Bronchial epithelial cell (primary cell): ENCODE data around the gene WIPF3. TPM values are rescaled to one million over a fixed set of nuclear protein-coding genes. Genes with fewer than 3 reads are reported as not detected.
A peak's percentile ranks its signal among the peaks of the same experiment; 100 is the strongest.

Experiments used
- DNase-seq: peaks from one replicate; pipeline ENCODE4 v3.0.0-alpha.2; 2010; ENCODE audit warnings: low read depth
- FAIRE-seq: peaks from 2 replicates; lab custom pipeline; 2011; peaks lifted over from hg19 to GRCh38; lab: Jason Lieb, UNC
- H3K27me3 ChIP-seq: 2 replicates; pipeline ENCODE4 v1.5.1; 2011; ENCODE audit warnings: low read length; ENCODE audit not compliant: control insufficient read depth, insufficient read depth
- H3K36me3 ChIP-seq: 2 replicates; pipeline ENCODE4 v1.5.1; 2011; ENCODE audit warnings: low read length; ENCODE audit not compliant: control insufficient read depth, insufficient read depth
- H3K4me3 ChIP-seq: 2 replicates; pipeline ENCODE4 v1.5.1; 2011; ENCODE audit warnings: mild to moderate bottlenecking, low read depth, low read length, control low read depth
- CTCF ChIP-seq: IDR thresholded peaks from 2 replicates; pipeline ENCODE4 v1.5.1; 2011; ENCODE audit warnings: mild to moderate bottlenecking, moderate library complexity, low read length, control low read depth, inconsistent platforms; ENCODE audit not compliant: insufficient read depth, severe bottlenecking
- total RNA-seq: library from RNA; depleted of rRNA; stranded (reverse); fragments of >200 nt; gene quantifications from 2 replicates; pipeline ENCODE4 v1.2.1, GENCODE V29; 2014

The WIPF3 gene
- total RNA-seq, 1 donor from 2014 or later = under 0.01 TPM

GRCh38 chr7:29835718-29836117 lies 29.4 kb downstream of the WIPF3 start:
- DNase-seq (no peak), FAIRE-seq (no peak)
- no peaks in the 10 kb centered on the region for H3K36me3 ChIP-seq
- TF ChIP-seq CTCF = no peak
- H3K4me3 ChIP-seq = no peak overlapping the region
- H3K27me3 ChIP-seq = peaks cover under 1% of the 10 kb centered on the region

- no peak for FAIRE-seq
- no peaks in the 10 kb centered on the region for H3K36me3 ChIP-seq
- peaks cover 8% of the 10 kb centered on the region for H3K27me3 ChIP-seq
- peak; percentile 10 for DNase-seq
- TF ChIP-seq CTCF = no peak
- no peak overlapping the region for H3K4me3 ChIP-seq
Observed at GRCh38 chr7:29839302-29839701, 33.0 kb downstream of the WIPF3 start.

- DNase-seq (no peak), FAIRE-seq (no peak)
- peaks cover 8% of the 10 kb centered on the region for H3K27me3 ChIP-seq
Observed at GRCh38 chr7:29839921-29840320, 33.6 kb downstream of the WIPF3 start.

GRCh38 chr7:29840701-29841100 lies 34.4 kb downstream of the WIPF3 start:
- FAIRE-seq = no peak
- TF ChIP-seq CTCF = no peak

More at GRCh38 chr7:29839921-29840320, 33.6 kb downstream of the WIPF3 start:
- Histone ChIP-seq H3K4me3 (no peak overlapping the region), H3K36me3 (no peaks in the 10 kb centered on the region)
- TF ChIP-seq CTCF = no peak

GRCh38 chr7:29841926-29842701 lies 35.8 kb downstream of the WIPF3 start:
- H3K4me3 ChIP-seq = no peak overlapping the region
- no peaks in the 10 kb centered on the region for H3K36me3 ChIP-seq
- no peak for DNase-seq
- TF ChIP-seq CTCF = no peak
- H3K27me3 ChIP-seq = peaks cover 8% of the 10 kb centered on the region
- FAIRE-seq = no peak

More at GRCh38 chr7:29840701-29841100, 34.4 kb downstream of the WIPF3 start:
- H3K27me3 ChIP-seq = peaks cover 8% of the 10 kb centered on the region
- no peak for DNase-seq
- no peaks in the 10 kb centered on the region for H3K36me3 ChIP-seq
- H3K4me3 ChIP-seq = no peak overlapping the region
